MCF 10A (cell line): ENCODE data around the gene RBCK1. TPM values are rescaled to one million over a fixed set of nuclear protein-coding genes. Genes with fewer than 3 reads are reported as not detected.

Experiments used
- Bru-seq: library from RNA; stranded (reverse); fragments of 400-500 nt; gene quantifications from one replicate; lab custom pipeline; 2021; lab: Mats Ljungman, UMichigan
- BruChase-seq, 2 experiments: library from RNA; stranded (reverse); fragments of 400-500 nt; gene quantifications; one replicate each; lab custom pipeline; 2021; lab: Mats Ljungman, UMichigan
- BruUV-seq: library from RNA; stranded (reverse); fragments of 400-500 nt; replicated peaks from 2 replicates; lab custom pipeline; 2021; lab: Mats Ljungman, UMichigan
- CTCF ChIA-PET: fragments of 300-600 bp; sonication (Branson Sonifier 250); formaldehyde crosslinking; extraction: SDS; loops from one replicate; lab custom pipeline; 2021; ENCODE audit warnings: antibody characterized with exemption, inconsistent platforms; lab: Yijun Ruan, JAX
- POLR2A ChIA-PET: fragments of 300-600, 350-650 bp; sonication (Branson Sonifier 250); formaldehyde crosslinking; extraction: SDS; loops from one replicate; lab custom pipeline; 2020; ENCODE audit warnings: antibody characterized with exemption, inconsistent platforms; lab: Yijun Ruan, JAX
- DNase-seq: peaks from one replicate; pipeline ENCODE4 v3.0.0-alpha.2; 2018; ENCODE audit not compliant: unreplicated experiment
- H3K27ac Mint-ChIP-seq: one replicate; pipeline ENCODE4 v1.8.0; 2022; ENCODE audit warnings: mild to moderate bottlenecking, low read depth, mixed read lengths; ENCODE audit not compliant: unreplicated experiment
- H3K27me3 Mint-ChIP-seq: one replicate; pipeline ENCODE4 v1.8.0; 2022; ENCODE audit warnings: mixed read lengths; ENCODE audit not compliant: insufficient read depth, unreplicated experiment
- H3K36me3 Mint-ChIP-seq: one replicate; pipeline ENCODE4 v1.8.0; 2022; ENCODE audit warnings: mild to moderate bottlenecking, moderate library complexity, mixed read lengths; ENCODE audit not compliant: insufficient read depth, unreplicated experiment
- H3K4me1 Mint-ChIP-seq: one replicate; pipeline ENCODE4 v1.8.0; 2022; ENCODE audit warnings: mixed read lengths; ENCODE audit not compliant: insufficient read depth, unreplicated experiment
- H3K4me3 Mint-ChIP-seq: one replicate; pipeline ENCODE4 v1.8.0; 2022; ENCODE audit warnings: mild to moderate bottlenecking, moderate library complexity, mixed read lengths; ENCODE audit not compliant: unreplicated experiment
- H3K9me3 Mint-ChIP-seq: one replicate; pipeline ENCODE4 v1.8.0; 2022; ENCODE audit warnings: mixed read lengths; ENCODE audit not compliant: unreplicated experiment
- intact Hi-C: fragments of 100-400 bp; cut with micrococcal nuclease; formaldehyde crosslinking; loops from 2 replicates; pipeline ENCODE4 v1.14.1; 2022
- long read RNA-seq: library from polyadenylated mRNA; stranded (forward); transcript quantifications from one replicate; pipeline ENCODE4 v2.0.0, GENCODE V29; 2022
- total RNA-seq: library from RNA; stranded (reverse); gene quantifications from 2 replicates; pipeline ENCODE4 v1.2.3, GENCODE V29; 2022
- TF ChIP-seq, protein P1 (sequence below): fragments of 200-600 bp; IDR thresholded peaks from one replicate; pipeline ENCODE4 v1.8.0; 2022; ENCODE audit warnings: antibody characterized with exemption, mild to moderate bottlenecking; ENCODE audit not compliant: unreplicated experiment

The RBCK1 gene
- total RNA-seq = 353 and 488 TPM in 2 replicates
- Bru-seq, nascent RNA = percentile 96 among the genes with signal in this experiment
- percentile 94 among the genes with signal in this experiment for BruChase-seq, experiment 1, labeled RNA remaining after a 6-hour chase
- percentile 97 among the genes with signal in this experiment for BruChase-seq, experiment 2, labeled RNA remaining after a 2-hour chase
- long read RNA-seq, transcript RBCK1-202 (12 exons, 2,774 nt) = minor isoform, 217 of 618 reads
- long read RNA-seq, transcript RBCK1-201 (11 exons, 2,511 nt) = minor isoform, 5 of 618 reads
- long read RNA-seq, transcript RBCK1-213 (3 exons, 1,200 nt) = major isoform, 243 of 618 reads
- long read RNA-seq, transcript RBCK1-205 (3 exons, 1,024 nt) = minor isoform, 27 of 618 reads
- long read RNA-seq, partial matches to known transcripts = 29 of 618 reads
- long read RNA-seq, other reads (novel, unspliced or antisense) = 84 of 618 reads

DNA sequence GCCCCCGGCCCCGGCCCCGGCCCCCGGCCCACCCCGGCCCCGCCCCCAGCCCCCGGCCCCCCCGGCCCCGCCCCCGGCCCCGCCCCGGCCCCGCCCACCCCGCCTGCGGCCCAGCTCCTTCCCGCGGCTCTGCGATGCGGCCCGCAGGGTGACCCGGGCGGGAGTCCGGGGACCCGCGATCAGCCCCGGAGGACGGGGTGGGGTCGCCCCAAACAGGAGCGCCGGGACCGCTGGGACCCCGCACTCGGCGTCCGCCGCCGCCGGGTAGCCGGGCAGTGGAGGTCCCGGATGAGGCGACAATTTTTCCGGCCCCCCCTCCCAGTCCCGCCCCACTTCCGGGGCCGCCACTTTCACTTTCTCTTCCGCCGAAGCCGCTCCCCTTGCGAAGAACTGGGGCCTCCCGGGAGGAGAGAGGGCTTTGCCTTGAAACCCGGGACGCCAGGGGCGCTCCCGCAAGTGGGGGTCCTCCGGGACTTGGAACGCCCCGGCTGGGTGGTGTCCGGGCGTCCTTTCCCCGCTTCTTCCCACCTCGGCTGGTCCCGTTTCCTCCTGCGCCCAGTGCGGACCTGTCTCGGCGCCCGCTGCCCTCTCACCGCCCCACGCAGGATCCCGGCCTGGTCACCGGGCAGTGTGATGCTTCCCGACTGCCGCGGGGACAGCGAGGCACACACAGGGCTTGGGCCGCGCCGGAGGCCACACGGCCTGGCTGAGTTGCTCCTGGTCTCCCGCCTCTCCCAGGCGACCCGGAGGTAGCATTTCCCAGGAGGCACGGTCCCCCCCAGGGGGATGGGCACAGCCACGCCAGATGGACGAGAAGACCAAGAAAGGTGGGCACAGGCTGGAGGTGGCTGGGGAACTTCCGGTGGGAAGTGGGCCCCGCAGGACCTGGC, at the start of gene RBCK1:
Gene RBCK1 (plus strand): TSS at position 347 of the 890 bp plus-strand sequence. CDS start 459 bp downstream, at position 806.
- H3K27ac Mint-ChIP-seq = peak within 1 kb of the TSS; percentile 30
- H3K4me3 Mint-ChIP-seq = peak within 1 kb of the TSS; percentile 82
- TSS peak; percentile 32 for BruUV-seq
- ChIA-PET POLR2A (interaction anchor here (0.6 to 10.7 kb wide), 23 partner anchors 8 to 1090 kb away, joined by 3 to 197 read pairs (median 5); partner anchors contain the start of genes NRSN2, SOX12, TBC1D20 and TRIB3), CTCF (interaction anchor here (0.6 to 3.7 kb wide), 10 partner anchors 19 to 988 kb away, joined by 3 to 21 read pairs (median 4); partner anchors contain the start of gene TRIB3)
- TF ChIP-seq, protein P1, sequence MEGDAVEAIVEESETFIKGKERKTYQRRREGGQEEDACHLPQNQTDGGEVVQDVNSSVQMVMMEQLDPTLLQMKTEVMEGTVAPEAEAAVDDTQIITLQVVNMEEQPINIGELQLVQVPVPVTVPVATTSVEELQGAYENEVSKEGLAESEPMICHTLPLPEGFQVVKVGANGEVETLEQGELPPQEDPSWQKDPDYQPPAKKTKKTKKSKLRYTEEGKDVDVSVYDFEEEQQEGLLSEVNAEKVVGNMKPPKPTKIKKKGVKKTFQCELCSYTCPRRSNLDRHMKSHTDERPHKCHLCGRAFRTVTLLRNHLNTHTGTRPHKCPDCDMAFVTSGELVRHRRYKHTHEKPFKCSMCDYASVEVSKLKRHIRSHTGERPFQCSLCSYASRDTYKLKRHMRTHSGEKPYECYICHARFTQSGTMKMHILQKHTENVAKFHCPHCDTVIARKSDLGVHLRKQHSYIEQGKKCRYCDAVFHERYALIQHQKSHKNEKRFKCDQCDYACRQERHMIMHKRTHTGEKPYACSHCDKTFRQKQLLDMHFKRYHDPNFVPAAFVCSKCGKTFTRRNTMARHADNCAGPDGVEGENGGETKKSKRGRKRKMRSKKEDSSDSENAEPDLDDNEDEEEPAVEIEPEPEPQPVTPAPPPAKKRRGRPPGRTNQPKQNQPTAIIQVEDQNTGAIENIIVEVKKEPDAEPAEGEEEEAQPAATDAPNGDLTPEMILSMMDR = no peak
- peak; percentile 84 for DNase-seq
- H3K9me3 Mint-ChIP-seq = no peaks in the 10 kb centered on the region
- H3K27me3 Mint-ChIP-seq = no peaks in the 10 kb centered on the region
- H3K36me3 Mint-ChIP-seq = peaks cover 32% of the 10 kb centered on the region
- peaks cover 31% of the 10 kb centered on the region for H3K4me1 Mint-ChIP-seq
- intact Hi-C loops = loop anchor here (1.0 kb wide), 1 partner anchor 23 kb away; no protein-coding TSS in a partner anchor

DNA sequence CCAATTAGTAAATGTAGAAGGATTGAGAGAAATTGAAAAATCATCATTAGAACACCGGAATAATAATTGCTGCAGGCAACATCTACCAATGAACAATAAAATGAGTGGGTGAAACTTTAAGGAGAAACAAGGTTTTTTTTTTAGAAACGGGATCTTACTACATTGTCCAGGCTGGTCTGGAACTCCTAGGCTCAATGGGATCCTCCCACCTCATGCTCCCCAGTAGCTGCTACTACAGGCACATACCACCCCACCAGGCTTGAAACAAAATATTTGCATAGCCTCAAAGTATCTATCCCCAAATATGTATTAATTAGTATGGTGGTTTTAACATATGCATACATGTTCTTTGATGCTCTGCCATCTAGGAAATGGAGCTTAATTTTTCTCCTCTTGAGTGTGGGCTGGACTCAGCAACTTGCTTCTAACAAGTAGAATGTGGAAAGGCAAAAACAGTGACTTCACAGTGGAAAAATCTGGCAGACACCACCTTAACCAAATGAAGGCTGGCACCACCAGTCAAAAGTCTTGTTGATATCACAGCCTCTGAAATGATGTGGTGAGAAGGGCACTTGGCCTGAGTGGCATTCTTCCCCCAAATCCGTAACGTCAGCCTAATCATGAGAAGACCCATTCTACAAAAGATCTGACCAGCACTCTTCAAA, 49.1 kb upstream of the RBCK1 start:
- no peak for DNase-seq
- no peak overlapping the region for H3K27ac Mint-ChIP-seq
- no peaks in the 10 kb centered on the region for H3K9me3 Mint-ChIP-seq
- BruUV-seq = no TSS peak
- intact Hi-C loops = no loop called here
- no peaks in the 10 kb centered on the region for H3K27me3 Mint-ChIP-seq
- peaks cover 33% of the 10 kb centered on the region for H3K4me1 Mint-ChIP-seq
- no peaks in the 10 kb centered on the region for H3K36me3 Mint-ChIP-seq
- ChIA-PET POLR2A (interaction anchor here (0.8 to 17.3 kb wide), 2 partner anchors 24 to 72 kb away, joined by 3 to 671 read pairs; partner anchors contain the start of gene TRIB3), CTCF (interaction anchor here (0.7 to 1.3 kb wide), 5 partner anchors 72 to 380 kb away, joined by 4 to 6 read pairs (median 5); no protein-coding TSS in a partner anchor)
- no peak overlapping the region for H3K4me3 Mint-ChIP-seq
- TF ChIP-seq, protein P1 = no peak

DNA sequence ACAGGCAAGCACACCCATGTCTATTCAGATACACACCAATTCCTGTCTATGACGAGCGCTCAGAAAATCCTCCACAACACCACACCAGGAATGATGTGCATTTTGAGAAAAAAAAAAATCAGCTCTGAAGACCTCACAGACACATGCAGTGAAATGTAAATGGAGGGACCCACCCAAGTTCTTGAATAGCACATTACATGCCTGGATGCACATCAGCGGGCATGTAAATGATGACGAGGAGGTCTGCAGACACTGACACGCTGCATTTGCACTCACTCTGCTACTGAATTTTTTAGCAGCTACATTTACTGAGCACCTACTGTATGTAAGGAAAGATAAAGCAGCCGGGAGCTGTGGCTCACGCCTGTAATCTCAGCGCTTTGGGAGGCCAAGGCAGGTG, 46.5 kb upstream of the RBCK1 start:
- H3K36me3 Mint-ChIP-seq = no peaks in the 10 kb centered on the region
- no peak overlapping the region for H3K4me3 Mint-ChIP-seq
- TF ChIP-seq, protein P1 = no peak
- no peaks in the 10 kb centered on the region for H3K9me3 Mint-ChIP-seq
- H3K4me1 Mint-ChIP-seq = peaks cover 56% of the 10 kb centered on the region
- DNase-seq = no peak
- no peak overlapping the region for H3K27ac Mint-ChIP-seq
- no TSS peak for BruUV-seq
- no peaks in the 10 kb centered on the region for H3K27me3 Mint-ChIP-seq
- intact Hi-C loops = no loop called here
- POLR2A ChIA-PET = interaction anchor here (0.6 to 17.3 kb wide), 20 partner anchors 10 to 378 kb away, joined by 3 to 671 read pairs (median 9); partner anchors contain the start of genes CSNK2A1, RBCK1, SOX12 and TBC1D20
- CTCF ChIA-PET = interaction anchor here (0.7 to 5.0 kb wide), 24 partner anchors 8 to 494 kb away, joined by 3 to 80 read pairs (median 7); partner anchors contain the start of gene TRIB3
